B cell (primary cell): Measurements from ENCODE around the gene PCSK9. TPM values are rescaled to one million over a fixed set of nuclear protein-coding genes. Genes with fewer than 3 reads are reported as not detected.

ENCODE experiments used
- ATAC-seq: fragments of 200-7000 bp; cut with Tn5 transposase; one replicate; pipeline ENCODE4 v1.10.0; 2021; ENCODE audit warnings: low read depth, mild to moderate bottlenecking, moderate number of reproducible peaks, moderate library complexity
- CTCF ChIA-PET: fragments of 350-600 bp; sonication (Branson Sonifier 250); formaldehyde crosslinking; loops from one replicate; lab custom pipeline; 2021; ENCODE audit warnings: antibody characterized with exemption, inconsistent platforms; lab: Charles Lee
- POLR2A ChIA-PET: fragments of 350-600 bp; sonication (Branson Sonifier 250); formaldehyde crosslinking; loops from one replicate; lab custom pipeline; 2021; ENCODE audit warnings: antibody characterized with exemption; lab: Charles Lee
- DNase-seq: peaks from one replicate; pipeline ENCODE4 v3.0.0; 2013
- H2AFZ ChIP-seq: 2 replicates; pipeline ENCODE4 v1.6.1; 2012; ENCODE audit warnings: mild to moderate bottlenecking, low read depth, low read length; ENCODE audit not compliant: insufficient read depth, poor library complexity, severe bottlenecking
- H3K27ac ChIP-seq, 2 donors: 1 replicate in 1 of 2; 2 replicates in 1 of 2; pipeline ENCODE4 v1.5.1; 2012 to 2013; ENCODE audit warnings: low read length in 2 of 2, mild to moderate bottlenecking in 2 of 2, moderate library complexity in 1 of 2
- H3K27me3 ChIP-seq, 4 experiments: fragments of 200-600 bp in 1 of 4; sonication (generic) in 1 of 4; replicated peaks in 1 of 4; 1 replicate in 2 of 4; 2 replicates in 2 of 4; pipeline versions ENCODE4 v1.6.1 to v1.7.0; 2013 to 2016; ENCODE audit warnings: low read length in 3 of 4, mild to moderate bottlenecking in 2 of 4, mixed read lengths in 1 of 4, moderate library complexity in 1 of 4; ENCODE audit not compliant: insufficient read depth in 4 of 4, control insufficient read depth in 3 of 4; ENCODE audit errors: control extremely low read depth in 1 of 4
- H3K36me3 ChIP-seq, 2 experiments: replicated peaks in 1 of 2; 1 replicate in 1 of 2; 2 replicates in 1 of 2; pipeline versions ENCODE4 v1.6.1 to v1.7.1; 2013; ENCODE audit warnings: low read length in 1 of 2; ENCODE audit not compliant: insufficient read depth in 2 of 2, control insufficient read depth in 1 of 2; ENCODE audit errors: control extremely low read depth in 1 of 2, extremely low read depth in 1 of 2
- H3K4me1 ChIP-seq, 2 donors: fragments of 200-600 bp in 1 of 2; sonication (generic) in 1 of 2; 1 replicate in 1 of 2; 2 replicates in 1 of 2; pipeline versions ENCODE4 v1.5.1 to v1.6.1; 2013 to 2017; ENCODE audit warnings: low read length in 2 of 2; ENCODE audit not compliant: control insufficient read depth in 2 of 2, insufficient read depth in 2 of 2
- H3K4me2 ChIP-seq: replicated peaks from 2 replicates; pipeline ENCODE3; 2012; ENCODE audit warnings: mild to moderate bottlenecking, low read depth, low read length; ENCODE audit not compliant: poor library complexity, severe bottlenecking
- H3K4me3 ChIP-seq, 5 experiments: fragments of 200-600 bp in 1 of 5; sonication (generic) in 1 of 5; 1 replicate in 3 of 5; 2 replicates in 2 of 5; pipeline versions ENCODE4 v1.5.1 to v1.7.0; 2011 to 2016; ENCODE audit warnings: low read length in 4 of 5, mild to moderate bottlenecking in 4 of 5, low read depth in 2 of 5, control low read depth in 1 of 5, moderate library complexity in 1 of 5; ENCODE audit not compliant: insufficient read depth in 1 of 5; ENCODE audit errors: control extremely low read depth in 1 of 5, extremely low read depth in 1 of 5
- H3K79me2 ChIP-seq: fragments of 200-600 bp; sonication (generic); one replicate; pipeline ENCODE4 v1.6.0; 2016; ENCODE audit warnings: low read length; ENCODE audit not compliant: control insufficient read depth, insufficient read depth
- H3K9ac ChIP-seq: fragments of 200-600 bp; sonication (generic); 2 replicates; pipeline ENCODE4 v1.6.1; 2017; ENCODE audit warnings: mild to moderate bottlenecking, low read length, moderate library complexity
- H3K9me3 ChIP-seq, 3 donors: one replicate each; pipeline versions ENCODE4 v1.6.1 to v1.7.1; 2013; ENCODE audit warnings: low read length in 2 of 3; ENCODE audit not compliant: control insufficient read depth in 2 of 3, insufficient read depth in 1 of 3; ENCODE audit errors: control extremely low read depth in 1 of 3
- H4K20me1 ChIP-seq: 2 replicates; pipeline ENCODE4 v1.6.0; 2012; ENCODE audit warnings: mild to moderate bottlenecking, low read length; ENCODE audit not compliant: insufficient read depth, control insufficient read depth, poor library complexity, severe bottlenecking
- H3K27ac Mint-ChIP-seq: one replicate; pipeline ENCODE4 v1.8.0; 2021; ENCODE audit warnings: mixed read lengths
- H3K27me3 Mint-ChIP-seq: one replicate; pipeline ENCODE4 v1.8.0; 2021; ENCODE audit warnings: mixed read lengths
- H3K4me1 Mint-ChIP-seq: one replicate; pipeline ENCODE4 v1.8.0; 2021; ENCODE audit warnings: mixed read lengths
- H3K4me3 Mint-ChIP-seq: one replicate; pipeline ENCODE4 v1.8.0; 2021; ENCODE audit warnings: mixed read lengths
- H3K9me3 Mint-ChIP-seq: one replicate; pipeline ENCODE4 v1.8.0; 2022; ENCODE audit warnings: mixed read lengths; ENCODE audit not compliant: insufficient read depth
- EZH2 ChIP-seq: IDR thresholded peaks from 2 replicates; pipeline ENCODE4 v1.6.1; 2012; ENCODE audit warnings: borderline replicate concordance, low read depth, mild to moderate bottlenecking, moderate library complexity, low read length; ENCODE audit not compliant: insufficient read depth, poor library complexity, severe bottlenecking
- WGBS: methylation state at CpG from one replicate; pipeline ENCODE4 v1.1.5; 2013; ENCODE audit warnings: missing lambda C conversion rate; ENCODE audit not compliant: insufficient coverage; 5-methylcytosine and 5-hydroxymethylcytosine counted together
- intact Hi-C: fragments of 100-400 bp; cut with micrococcal nuclease; formaldehyde crosslinking; loops from one replicate; pipeline ENCODE4 v1.10.0; 2022
- polyA plus RNA-seq: library from polyadenylated mRNA; depleted of rRNA; stranded (reverse); fragments of >200 nt; gene quantifications from 2 replicates; pipeline ENCODE4 v1.2.3, GENCODE V29; 2012
- total RNA-seq, 2 donors: library from RNA; stranded (reverse); fragments of 120-200 nt in 1 of 2; gene quantifications; 1 replicate in 1 of 2; 2 replicates in 1 of 2; pipeline versions ENCODE4 v1.2.3 to v1.2.4, GENCODE V29; 2013 to 2022
- TF ChIP-seq, protein P1 (sequence below): fragments of 200-600 bp; IDR thresholded peaks from one replicate; pipeline ENCODE4 v1.8.0; 2022; ENCODE audit warnings: antibody characterized with exemption, mild to moderate bottlenecking

PCSK9 gene
- total and polyA plus RNA-seq, 2 donors (not counting 1 experiment from before 2014, with no cell fraction given) = not detected

DNA sequence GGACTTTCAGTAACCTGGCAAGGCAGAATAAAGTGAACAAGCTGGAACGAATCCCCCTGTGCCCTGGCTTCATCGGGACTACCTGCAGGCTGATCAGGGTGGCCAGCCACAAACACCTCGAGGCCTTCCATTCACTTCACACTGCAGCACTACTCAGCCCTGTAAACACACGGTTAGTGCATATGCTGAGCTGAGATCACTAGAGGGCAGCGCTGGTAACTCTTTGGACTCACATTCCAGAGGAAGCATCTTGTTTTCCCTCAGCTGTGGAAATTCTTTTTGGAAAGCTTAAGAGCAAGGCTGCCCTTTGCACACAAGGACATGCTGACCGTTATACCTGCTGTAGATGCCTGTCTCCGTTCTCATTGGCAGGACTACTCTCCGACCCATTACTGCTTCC is 32.1 kb downstream of the PCSK9 start:
- H3K79me2 ChIP-seq = no peaks in the 10 kb centered on the region
- H3K4me2 ChIP-seq = no peak overlapping the region
- no peak for TF ChIP-seq EZH2
- TF ChIP-seq, protein P1, sequence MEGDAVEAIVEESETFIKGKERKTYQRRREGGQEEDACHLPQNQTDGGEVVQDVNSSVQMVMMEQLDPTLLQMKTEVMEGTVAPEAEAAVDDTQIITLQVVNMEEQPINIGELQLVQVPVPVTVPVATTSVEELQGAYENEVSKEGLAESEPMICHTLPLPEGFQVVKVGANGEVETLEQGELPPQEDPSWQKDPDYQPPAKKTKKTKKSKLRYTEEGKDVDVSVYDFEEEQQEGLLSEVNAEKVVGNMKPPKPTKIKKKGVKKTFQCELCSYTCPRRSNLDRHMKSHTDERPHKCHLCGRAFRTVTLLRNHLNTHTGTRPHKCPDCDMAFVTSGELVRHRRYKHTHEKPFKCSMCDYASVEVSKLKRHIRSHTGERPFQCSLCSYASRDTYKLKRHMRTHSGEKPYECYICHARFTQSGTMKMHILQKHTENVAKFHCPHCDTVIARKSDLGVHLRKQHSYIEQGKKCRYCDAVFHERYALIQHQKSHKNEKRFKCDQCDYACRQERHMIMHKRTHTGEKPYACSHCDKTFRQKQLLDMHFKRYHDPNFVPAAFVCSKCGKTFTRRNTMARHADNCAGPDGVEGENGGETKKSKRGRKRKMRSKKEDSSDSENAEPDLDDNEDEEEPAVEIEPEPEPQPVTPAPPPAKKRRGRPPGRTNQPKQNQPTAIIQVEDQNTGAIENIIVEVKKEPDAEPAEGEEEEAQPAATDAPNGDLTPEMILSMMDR = no peak
- ATAC-seq (no peak), DNase-seq (no peak)
- no peak overlapping the region for H3K9ac ChIP-seq
- no peaks in the 10 kb centered on the region for H3K27me3 ChIP-seq
- 79% methylated on average over 8 of the region's 8 CpGs for WGBS
- no peak overlapping the region for H3K27ac ChIP-seq
- H3K4me1 Mint-ChIP-seq = no peaks in the 10 kb centered on the region
- intact Hi-C loops = no loop called here
- H3K27ac Mint-ChIP-seq = no peak overlapping the region
- H3K9me3 Mint-ChIP-seq = no peaks in the 10 kb centered on the region
- H4K20me1 ChIP-seq = no peaks in the 10 kb centered on the region
- H3K4me3 Mint-ChIP-seq = no peak overlapping the region
- H2AFZ ChIP-seq = no peak overlapping the region
- no peak overlapping the region for H3K4me3 ChIP-seq
- ChIA-PET POLR2A (no interaction called here), CTCF (interaction anchor here (0.8 to 1.0 kb wide), 3 partner anchors 13 to 1638 kb away, joined by 3 to 4 read pairs (median 3); no protein-coding TSS in a partner anchor)
- no peaks in the 10 kb centered on the region for H3K4me1 ChIP-seq
- H3K9me3 ChIP-seq = no peaks in the 10 kb centered on the region
- peaks cover 4 to 90% of the 10 kb centered on the region in 2 experiments for H3K36me3 ChIP-seq
- H3K27me3 Mint-ChIP-seq = no peaks in the 10 kb centered on the region

DNA sequence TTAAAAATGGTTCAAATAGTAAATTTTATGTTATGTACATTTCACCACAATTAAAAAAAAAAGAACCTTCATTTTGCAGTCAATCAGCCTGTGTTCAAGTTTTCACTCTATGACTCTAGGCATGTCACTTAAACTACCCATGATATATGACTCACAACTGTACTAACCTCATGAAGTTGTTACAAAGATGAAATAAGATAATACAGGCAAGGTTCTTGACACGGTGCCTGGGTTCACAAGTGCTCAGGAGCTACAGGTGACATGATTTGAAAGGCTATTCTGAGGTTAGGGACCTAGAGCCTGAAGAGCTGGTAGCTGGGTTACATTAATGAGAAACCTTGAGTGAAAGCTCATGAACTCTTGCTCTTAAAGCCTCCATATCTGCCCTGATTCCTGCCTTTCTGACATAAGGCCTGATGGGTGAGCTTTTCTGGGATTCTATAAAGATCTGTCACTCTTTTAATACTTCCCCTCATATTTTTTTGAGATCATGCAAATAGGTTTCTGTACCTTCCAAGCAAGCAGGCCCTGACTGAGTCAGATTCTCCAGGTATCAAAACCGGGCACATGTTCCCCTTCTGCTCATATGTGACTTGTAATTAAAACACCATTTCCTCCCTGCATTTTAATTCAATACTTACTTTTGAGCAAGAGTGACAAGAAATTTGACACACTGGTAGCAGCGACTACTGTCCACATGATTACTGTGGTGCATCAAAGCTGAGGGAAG is 34.0 kb downstream of the PCSK9 start:
- H3K27me3 Mint-ChIP-seq = no peaks in the 10 kb centered on the region
- Histone ChIP-seq H3K36me3 (peaks cover 8 to 92% of the 10 kb centered on the region in 2 experiments), H3K4me2 (no peak overlapping the region), H3K27me3 (no peaks in the 10 kb centered on the region), H3K4me1 (no peaks in the 10 kb centered on the region), H4K20me1 (no peaks in the 10 kb centered on the region), H2AFZ (no peak overlapping the region), H3K27ac (no peak overlapping the region), H3K9ac (no peak overlapping the region), H3K79me2 (no peaks in the 10 kb centered on the region), H3K9me3 (no peaks in the 10 kb centered on the region), H3K4me3 (no peak overlapping the region)
- ChIA-PET CTCF (no interaction called here), POLR2A (no interaction called here)
- H3K27ac Mint-ChIP-seq = no peak overlapping the region
- H3K9me3 Mint-ChIP-seq = no peaks in the 10 kb centered on the region
- WGBS = 100% methylated on average over 2 of the region's 3 CpGs
- ATAC-seq = no peak
- no peaks in the 10 kb centered on the region for H3K4me1 Mint-ChIP-seq
- H3K4me3 Mint-ChIP-seq = no peak overlapping the region
- intact Hi-C loops = no loop called here
- no peak for DNase-seq
- TF ChIP-seq, protein P1 = no peak
- TF ChIP-seq EZH2 = no peak
